Neutrophil (primary cell): ENCODE measurements around the gene LRRN4.

ENCODE experiments used
- H3K27ac ChIP-seq: fragments of 200-600 bp; sonication (generic); 2 replicates; pipeline ENCODE4 v1.5.1; 2016; ENCODE audit warnings: mild to moderate bottlenecking, moderate library complexity
- H3K27me3 ChIP-seq: fragments of 200-600 bp; sonication (generic); 2 replicates; pipeline ENCODE4 v1.6.0; 2016; ENCODE audit warnings: mild to moderate bottlenecking
- H3K36me3 ChIP-seq: fragments of 200-600 bp; sonication (generic); 2 replicates; pipeline ENCODE4 v1.5.1; 2017
- H3K4me1 ChIP-seq, 2 experiments: fragments of 200-600 bp in 1 of 2; sonication (generic) in 1 of 2; 1 replicate in 1 of 2; 2 replicates in 1 of 2; pipeline versions ENCODE4 v1.5.1 to v1.6.1; 2013 to 2016; ENCODE audit warnings: low read depth in 1 of 2, low read length in 1 of 2, mild to moderate bottlenecking in 1 of 2, moderate library complexity in 1 of 2; ENCODE audit not compliant: control insufficient read depth in 1 of 2, insufficient read depth in 1 of 2
- H3K4me3 ChIP-seq, 2 experiments: fragments of 200-600 bp in 1 of 2; sonication (generic) in 1 of 2; 1 replicate in 1 of 2; 2 replicates in 1 of 2; pipeline ENCODE4 v1.5.1; 2013 to 2016; ENCODE audit warnings: low read depth in 1 of 2, low read length in 1 of 2, mild to moderate bottlenecking in 1 of 2, moderate library complexity in 1 of 2
- H3K9me3 ChIP-seq: fragments of 200-600 bp; sonication (generic); 2 replicates; pipeline ENCODE4 v1.5.1; 2016
- CTCF ChIP-seq: fragments of 200-600 bp; sonication (generic); IDR thresholded peaks from 2 replicates; pipeline ENCODE4 v1.5.1; 2016; ENCODE audit warnings: antibody characterized with exemption

Gene LRRN4

GRCh38 chr20:6045566-6045965, 8.3 kb downstream of the LRRN4 start:
- no peaks in the 10 kb centered on the region for H3K9me3 ChIP-seq
- no peak for TF ChIP-seq CTCF

GRCh38 chr20:6044115-6044514, 9.7 kb downstream of the LRRN4 start:
- H3K4me1 ChIP-seq = no peaks in the 10 kb centered on the region
- TF ChIP-seq CTCF = no peak

More at GRCh38 chr20:6045566-6045965, 8.3 kb downstream of the LRRN4 start:
- H3K36me3 ChIP-seq = peaks cover 19% of the 10 kb centered on the region
- peaks cover 13% of the 10 kb centered on the region for H3K27me3 ChIP-seq
- no peak overlapping the region for H3K27ac ChIP-seq
- no peak overlapping the region for H3K4me3 ChIP-seq
- no peaks in the 10 kb centered on the region for H3K4me1 ChIP-seq

GRCh38 chr20:6041808-6042265, 12.0 kb downstream of the LRRN4 start:
- Histone ChIP-seq H3K4me1 (no peaks in the 10 kb centered on the region), H3K4me3 (no peak overlapping the region), H3K27me3 (no peaks in the 10 kb centered on the region), H3K9me3 (no peaks in the 10 kb centered on the region), H3K27ac (no peak overlapping the region), H3K36me3 (peaks cover 56% of the 10 kb centered on the region)
- TF ChIP-seq CTCF = no peak

More at GRCh38 chr20:6044115-6044514, 9.7 kb downstream of the LRRN4 start:
- H3K4me3 ChIP-seq = no peak overlapping the region
- peaks cover 33% of the 10 kb centered on the region for H3K36me3 ChIP-seq
- no peaks in the 10 kb centered on the region for H3K27me3 ChIP-seq
- H3K27ac ChIP-seq = no peak overlapping the region
- no peaks in the 10 kb centered on the region for H3K9me3 ChIP-seq

- Histone ChIP-seq H3K27ac (no peak overlapping the region), H3K36me3 (peaks cover 63% of the 10 kb centered on the region), H3K4me3 (no peak overlapping the region), H3K27me3 (no peaks in the 10 kb centered on the region), H3K9me3 (no peaks in the 10 kb centered on the region), H3K4me1 (no peaks in the 10 kb centered on the region)
- TF ChIP-seq CTCF = no peak
These were observed 12.7 kb downstream of the LRRN4 start for GRCh38 chr20:6040958-6041807.

- H3K27ac ChIP-seq = no peak overlapping the region
- H3K36me3 ChIP-seq = peaks cover 69% of the 10 kb centered on the region
- no peaks in the 10 kb centered on the region for H3K4me1 ChIP-seq
- no peaks in the 10 kb centered on the region for H3K27me3 ChIP-seq
- TF ChIP-seq CTCF = no peak
- H3K9me3 ChIP-seq = no peaks in the 10 kb centered on the region
- H3K4me3 ChIP-seq = no peak overlapping the region
These were observed 13.3 kb downstream of the LRRN4 start for GRCh38 chr20:6040540-6040939.
